Activated CD8-positive, alpha-beta memory T cell treated with anti-CD3 and anti-CD28 coated beads, Interleukin-2, amount 10 ng/mL, durations not matched to agents 7 days and 5 days (primary cell): Measurements from ENCODE around the gene EFCAB6. TPM values are rescaled to one million over a fixed set of nuclear protein-coding genes. Genes with fewer than 3 reads are reported as not detected.

Source experiments
- ATAC-seq: fragments of 150-1000 bp; cut with Tn5 transposase; one replicate; pipeline ENCODE4 v1.10.0; 2021; ENCODE audit warnings: moderate library complexity
- CTCF ChIA-PET: fragments of 350-600 bp; sonication (Branson Sonifier 250); formaldehyde crosslinking; loops from one replicate; lab custom pipeline; 2021; ENCODE audit warnings: antibody characterized with exemption; lab: Charles Lee
- DNase-seq: peaks from one replicate; pipeline ENCODE4 v3.0.0-alpha.2; 2020
- H3K27ac Mint-ChIP-seq: one replicate; pipeline ENCODE4 v1.8.0; 2021; ENCODE audit warnings: mild to moderate bottlenecking, mixed read lengths
- H3K27me3 Mint-ChIP-seq: one replicate; pipeline ENCODE4 v1.8.0; 2021; ENCODE audit warnings: mixed read lengths
- H3K36me3 Mint-ChIP-seq: one replicate; pipeline ENCODE4 v1.8.0; 2021; ENCODE audit warnings: mild to moderate bottlenecking, mixed read lengths
- H3K4me1 Mint-ChIP-seq: one replicate; pipeline ENCODE4 v1.8.0; 2021; ENCODE audit warnings: mixed read lengths
- H3K4me3 Mint-ChIP-seq: one replicate; pipeline ENCODE4 v1.8.0; 2021; ENCODE audit warnings: mild to moderate bottlenecking, moderate library complexity, mixed read lengths
- H3K9me3 Mint-ChIP-seq: one replicate; pipeline ENCODE4 v1.8.0; 2022; ENCODE audit warnings: low read depth, mixed read lengths
- total RNA-seq, 2 experiments: library from RNA; stranded (reverse); gene quantifications; one replicate each; pipeline ENCODE4 v1.2.3, GENCODE V29; 2021

Gene EFCAB6
- total RNA-seq, 2 experiments from 2014 or later: 0.14 to 0.32 TPM

DNA sequence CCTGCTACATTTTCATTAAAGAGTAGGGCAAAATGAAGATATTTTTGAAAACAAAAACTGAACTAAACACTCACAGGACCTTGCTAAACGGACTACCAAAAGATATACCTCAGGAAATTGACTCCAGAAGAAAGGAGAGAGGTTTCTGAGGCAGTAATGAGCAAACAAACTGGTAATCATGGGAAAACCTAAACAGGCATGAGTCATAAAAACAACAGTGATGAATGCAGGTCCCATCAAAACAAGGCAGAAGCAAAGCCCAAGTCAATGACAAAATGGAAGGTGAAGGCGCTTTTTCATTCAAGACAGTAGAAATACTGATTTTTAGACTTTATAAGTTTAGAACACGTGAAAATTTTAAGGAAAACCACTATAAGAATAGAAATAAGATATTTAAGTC is 104.5 kb downstream of the EFCAB6 start:
- no peaks in the 10 kb centered on the region for H3K36me3 Mint-ChIP-seq
- no peaks in the 10 kb centered on the region for H3K4me1 Mint-ChIP-seq
- no peak for DNase-seq
- H3K27ac Mint-ChIP-seq: no peak overlapping the region
- peaks cover 26% of the 10 kb centered on the region for H3K27me3 Mint-ChIP-seq
- ATAC-seq: no peak
- CTCF ChIA-PET: no interaction called here
- peaks cover 3% of the 10 kb centered on the region for H3K9me3 Mint-ChIP-seq
- H3K4me3 Mint-ChIP-seq: no peak overlapping the region

DNA sequence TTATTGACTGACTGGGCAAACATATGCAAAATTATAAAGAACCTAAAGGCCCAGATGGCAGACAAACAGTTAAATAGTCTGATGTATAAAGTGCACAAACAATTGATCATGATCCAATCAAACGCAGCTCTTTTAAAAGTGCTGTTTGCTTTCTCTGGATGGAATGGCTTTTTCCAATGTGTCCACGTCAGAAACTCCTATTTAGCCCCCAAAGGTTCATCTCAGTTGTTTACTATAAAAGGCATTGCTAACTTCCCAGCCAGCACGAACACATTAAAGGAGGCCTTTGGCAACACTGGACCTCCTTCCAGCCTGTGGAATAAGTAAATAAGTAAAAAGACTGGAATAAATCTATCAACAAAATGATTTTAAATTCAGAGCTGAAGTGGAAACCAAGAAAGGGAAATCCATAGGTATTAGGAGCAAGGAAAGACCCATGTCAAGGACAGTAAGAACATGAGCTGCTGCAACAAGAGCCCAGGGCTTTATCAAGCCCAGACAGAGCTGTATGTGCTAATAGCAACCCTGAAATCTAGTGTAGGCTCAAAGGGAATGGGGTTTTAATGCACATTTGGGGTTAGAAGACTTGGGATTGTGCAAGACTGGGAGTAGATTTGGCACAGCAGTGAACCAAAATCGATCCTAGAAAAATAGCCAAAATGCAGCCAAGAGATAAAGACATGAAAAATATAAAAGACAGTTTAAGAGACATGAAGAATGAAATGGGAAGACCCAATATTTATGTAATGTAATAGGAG is 105.4 kb downstream of the EFCAB6 start:
- CTCF ChIA-PET: no interaction called here
- DNase-seq (no peak), ATAC-seq (no peak)
- Mint-ChIP-seq H3K4me3 (no peak overlapping the region), H3K36me3 (no peaks in the 10 kb centered on the region), H3K9me3 (peaks cover 3% of the 10 kb centered on the region), H3K27ac (no peak overlapping the region), H3K27me3 (peaks cover 24% of the 10 kb centered on the region), H3K4me1 (no peaks in the 10 kb centered on the region)

DNA sequence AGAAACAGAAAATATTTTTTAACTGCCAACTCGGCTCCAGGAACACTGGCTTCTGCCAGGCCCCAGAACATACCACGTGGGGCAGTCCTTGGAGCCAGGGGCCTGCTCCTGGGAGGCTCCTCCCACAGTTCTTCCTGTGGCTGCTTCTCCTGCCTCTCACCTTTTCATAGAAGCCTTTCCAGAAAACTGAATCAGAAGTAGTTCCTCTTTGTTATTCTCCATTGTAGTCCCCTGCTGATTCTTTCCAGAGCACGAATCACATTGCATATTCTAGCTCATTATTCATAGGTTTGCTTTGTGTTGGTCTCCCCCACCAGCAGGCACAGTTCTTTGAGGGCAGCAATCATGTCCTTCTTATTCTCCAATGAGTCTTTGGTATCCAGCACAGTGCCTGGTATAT is 106.0 kb downstream of the EFCAB6 start:
- no peaks in the 10 kb centered on the region for H3K4me1 Mint-ChIP-seq
- no peak overlapping the region for H3K4me3 Mint-ChIP-seq
- H3K27ac Mint-ChIP-seq: no peak overlapping the region
- ATAC-seq (no peak), DNase-seq (no peak)
- no peaks in the 10 kb centered on the region for H3K36me3 Mint-ChIP-seq
- H3K9me3 Mint-ChIP-seq: peaks cover 3% of the 10 kb centered on the region
- CTCF ChIA-PET: no interaction called here
- peaks cover 21% of the 10 kb centered on the region for H3K27me3 Mint-ChIP-seq

DNA sequence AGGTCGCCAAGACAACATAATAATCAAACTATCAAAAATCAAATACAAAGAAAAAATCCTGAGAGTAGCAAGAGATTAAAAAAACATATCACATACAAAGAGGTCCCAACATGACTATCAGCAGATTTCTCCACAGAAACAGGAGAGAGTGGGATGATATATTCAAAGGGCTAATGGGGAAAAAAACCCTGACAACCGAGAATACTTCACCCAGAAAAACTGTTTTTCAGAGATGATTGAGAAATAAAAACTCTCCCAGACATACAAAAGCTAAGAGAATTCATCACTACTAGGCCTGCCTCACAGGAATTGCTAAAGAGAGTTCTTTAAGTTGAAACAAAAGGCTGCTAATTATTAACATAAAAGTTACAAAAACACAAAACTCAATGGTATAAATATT is 108.1 kb downstream of the EFCAB6 start:
- CTCF ChIA-PET: no interaction called here

DNA sequence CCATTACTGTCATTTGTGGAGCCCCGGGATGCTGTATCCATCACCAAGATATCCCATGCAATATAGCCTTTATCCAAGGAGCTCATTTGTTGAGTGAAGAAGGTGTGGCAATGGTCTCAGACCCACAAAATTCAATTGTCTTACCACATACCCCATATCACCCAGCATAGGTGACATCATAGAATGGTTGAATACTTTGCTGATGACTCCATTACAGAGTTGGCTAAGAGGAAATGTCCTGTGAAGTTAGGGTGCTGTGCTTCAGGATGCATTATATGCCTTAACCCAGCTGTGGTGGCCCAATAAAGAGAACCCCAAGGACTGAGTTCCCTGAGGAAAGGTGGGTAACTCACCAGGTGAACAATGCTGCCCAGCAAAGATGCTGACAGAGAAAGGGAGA is 113.7 kb downstream of the EFCAB6 start:
- DNase-seq (no peak), ATAC-seq (no peak)
- H3K4me1 Mint-ChIP-seq: no peaks in the 10 kb centered on the region
- no peak overlapping the region for H3K27ac Mint-ChIP-seq
- H3K4me3 Mint-ChIP-seq: no peak overlapping the region
- CTCF ChIA-PET: interaction anchor here (1.2 kb wide), 1 partner anchor 9 kb away, joined by 5 read pairs; no protein-coding TSS in a partner anchor
- H3K27me3 Mint-ChIP-seq: peaks cover 20% of the 10 kb centered on the region
- H3K36me3 Mint-ChIP-seq: no peaks in the 10 kb centered on the region
- peaks cover 3% of the 10 kb centered on the region for H3K9me3 Mint-ChIP-seq

More for the DNA sequence above, 108.1 kb downstream of the EFCAB6 start:
- Mint-ChIP-seq H3K36me3 (no peaks in the 10 kb centered on the region), H3K4me1 (no peaks in the 10 kb centered on the region), H3K4me3 (no peak overlapping the region), H3K27me3 (peaks cover 13% of the 10 kb centered on the region), H3K27ac (no peak overlapping the region), H3K9me3 (peaks cover 3% of the 10 kb centered on the region)
- DNase-seq (no peak), ATAC-seq (no peak)

DNA sequence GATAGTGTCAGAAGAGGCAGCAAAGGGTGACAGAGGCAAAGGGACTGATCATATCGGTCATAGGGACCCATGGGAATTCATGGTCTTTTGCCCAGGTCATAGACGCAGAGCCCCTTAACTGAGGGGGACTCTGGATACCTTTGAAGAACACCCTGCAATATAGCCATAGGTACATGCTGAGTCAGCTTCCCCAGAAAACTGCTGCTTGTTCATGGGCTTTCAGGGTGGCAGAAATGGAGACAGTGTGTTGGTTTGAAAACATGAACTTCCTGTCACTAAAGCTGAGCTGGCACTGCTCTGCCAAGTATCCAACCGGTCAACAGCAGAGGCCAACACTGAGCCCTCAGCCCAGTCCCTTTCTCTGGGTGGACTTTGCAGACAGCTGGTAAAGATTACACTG is 114.2 kb downstream of the EFCAB6 start:
- no peak overlapping the region for H3K27ac Mint-ChIP-seq
- no peak overlapping the region for H3K4me3 Mint-ChIP-seq
- no peaks in the 10 kb centered on the region for H3K4me1 Mint-ChIP-seq
- no peak for DNase-seq
- peaks cover 23% of the 10 kb centered on the region for H3K27me3 Mint-ChIP-seq
- CTCF ChIA-PET: interaction anchor here (1.2 kb wide), 1 partner anchor 9 kb away, joined by 5 read pairs; no protein-coding TSS in a partner anchor
- no peaks in the 10 kb centered on the region for H3K36me3 Mint-ChIP-seq
- no peak for ATAC-seq
- no peaks in the 10 kb centered on the region for H3K9me3 Mint-ChIP-seq

DNA sequence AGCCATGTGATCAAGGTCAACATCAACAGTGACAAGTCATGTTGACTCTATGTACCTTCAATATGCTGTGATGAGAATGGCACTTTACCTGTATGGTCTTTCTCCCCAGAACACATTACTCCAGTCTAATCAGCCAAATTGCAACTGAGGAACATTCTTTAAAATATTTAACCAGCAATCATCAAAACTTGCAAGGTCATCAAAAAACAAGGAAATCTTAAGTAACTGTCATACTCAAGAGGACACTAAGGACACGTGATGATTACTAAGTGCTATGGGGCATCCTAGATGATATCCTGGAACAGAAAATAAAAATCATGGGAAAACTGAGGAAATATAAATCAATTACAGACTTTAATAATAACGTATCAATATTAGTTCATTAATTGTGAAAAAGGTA is 118.9 kb downstream of the EFCAB6 start:
- CTCF ChIA-PET: no interaction called here
- peaks cover 20% of the 10 kb centered on the region for H3K27me3 Mint-ChIP-seq
- no peaks in the 10 kb centered on the region for H3K36me3 Mint-ChIP-seq
- DNase-seq (no peak), ATAC-seq (no peak)
- no peaks in the 10 kb centered on the region for H3K9me3 Mint-ChIP-seq
- H3K4me1 Mint-ChIP-seq: no peaks in the 10 kb centered on the region
- no peak overlapping the region for H3K27ac Mint-ChIP-seq
- H3K4me3 Mint-ChIP-seq: no peak overlapping the region

DNA sequence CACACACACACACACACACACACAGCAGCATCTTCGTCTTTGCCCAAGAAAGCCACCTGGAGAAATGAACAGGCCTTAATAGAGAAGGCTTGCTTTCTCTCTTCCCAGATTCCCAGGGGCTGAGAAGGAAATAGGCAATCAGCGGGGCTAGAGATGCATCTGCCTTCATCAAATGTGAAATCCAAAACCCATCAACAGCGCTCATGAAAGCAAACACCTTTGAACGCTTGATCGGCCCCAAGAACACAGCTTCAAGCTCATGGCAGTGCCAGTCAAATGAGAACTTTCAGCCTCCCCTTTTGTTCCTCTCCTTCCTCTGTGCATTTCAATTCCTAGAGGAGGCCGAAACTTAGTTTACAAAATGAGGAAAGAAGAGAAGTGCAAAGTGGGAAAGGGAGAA is 122.7 kb downstream of the EFCAB6 start:
- DNase-seq (no peak), ATAC-seq (no peak)
- Mint-ChIP-seq H3K27ac (no peak overlapping the region), H3K4me1 (no peaks in the 10 kb centered on the region), H3K27me3 (peaks cover 10% of the 10 kb centered on the region), H3K4me3 (no peak overlapping the region), H3K36me3 (no peaks in the 10 kb centered on the region), H3K9me3 (no peaks in the 10 kb centered on the region)
- CTCF ChIA-PET: interaction anchor here (1.0 kb wide), 1 partner anchor 9 kb away, joined by 5 read pairs; no protein-coding TSS in a partner anchor

DNA sequence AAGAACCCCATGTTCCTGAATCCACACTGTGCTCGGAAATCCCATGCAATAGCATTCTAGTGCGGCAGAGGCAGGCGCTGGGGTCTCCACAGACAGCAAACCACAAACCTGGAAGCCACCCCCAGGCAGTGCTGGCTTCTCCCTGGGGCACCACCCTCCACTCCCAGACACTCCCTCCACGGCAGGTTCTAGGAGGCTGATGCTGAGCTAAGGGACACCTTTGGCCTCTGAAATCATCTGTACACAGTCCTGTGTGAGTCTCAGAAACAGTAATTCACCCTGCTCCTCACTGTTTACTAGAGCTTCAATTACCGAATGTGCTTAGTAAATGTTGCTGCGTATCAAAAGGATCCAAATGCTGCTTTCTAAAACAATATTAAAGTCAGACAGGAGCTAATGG is 129.3 kb downstream of the EFCAB6 start:
- peaks cover 26% of the 10 kb centered on the region for H3K27me3 Mint-ChIP-seq
- ATAC-seq: no peak
- H3K27ac Mint-ChIP-seq: no peak overlapping the region
- H3K36me3 Mint-ChIP-seq: no peaks in the 10 kb centered on the region
- H3K9me3 Mint-ChIP-seq: no peaks in the 10 kb centered on the region
- DNase-seq: no peak
- CTCF ChIA-PET: no interaction called here
- H3K4me1 Mint-ChIP-seq: no peaks in the 10 kb centered on the region
- no peak overlapping the region for H3K4me3 Mint-ChIP-seq

DNA sequence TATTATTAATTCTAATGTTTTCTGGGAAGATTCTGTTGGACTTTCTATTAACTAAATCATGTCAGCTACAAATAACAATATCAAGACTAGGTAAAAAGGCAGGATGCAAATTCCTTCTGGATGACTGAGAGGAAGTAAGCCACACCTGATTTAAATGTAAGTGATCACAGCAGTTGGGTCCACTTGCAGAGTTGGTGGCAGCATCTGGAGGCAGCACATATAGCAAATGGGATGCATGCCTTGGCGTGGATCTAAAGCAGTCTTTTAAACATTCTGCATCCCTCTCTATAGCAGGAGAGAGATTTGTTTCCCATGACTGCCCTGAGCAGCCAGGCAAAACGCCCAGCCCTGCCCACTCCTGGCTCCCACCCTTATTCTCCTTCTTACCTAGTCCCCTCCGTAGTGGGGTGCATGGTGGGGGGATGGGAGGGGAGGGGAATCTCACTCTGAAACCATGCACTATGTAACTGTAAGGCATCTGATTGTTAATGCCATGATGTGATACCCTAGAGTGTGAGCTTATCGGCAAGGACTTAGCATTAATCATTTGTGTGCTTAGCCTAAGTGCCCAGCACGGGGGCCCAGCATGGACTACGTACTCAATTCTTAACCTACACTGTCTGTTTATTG is 130.3 kb downstream of the EFCAB6 start:
- CTCF ChIA-PET: no interaction called here
- DNase-seq: no peak
- no peak for ATAC-seq
- H3K4me1 Mint-ChIP-seq: no peaks in the 10 kb centered on the region
- H3K27me3 Mint-ChIP-seq: peaks cover 26% of the 10 kb centered on the region
- no peaks in the 10 kb centered on the region for H3K36me3 Mint-ChIP-seq
- no peak overlapping the region for H3K27ac Mint-ChIP-seq
- no peak overlapping the region for H3K4me3 Mint-ChIP-seq
- no peaks in the 10 kb centered on the region for H3K9me3 Mint-ChIP-seq

DNA sequence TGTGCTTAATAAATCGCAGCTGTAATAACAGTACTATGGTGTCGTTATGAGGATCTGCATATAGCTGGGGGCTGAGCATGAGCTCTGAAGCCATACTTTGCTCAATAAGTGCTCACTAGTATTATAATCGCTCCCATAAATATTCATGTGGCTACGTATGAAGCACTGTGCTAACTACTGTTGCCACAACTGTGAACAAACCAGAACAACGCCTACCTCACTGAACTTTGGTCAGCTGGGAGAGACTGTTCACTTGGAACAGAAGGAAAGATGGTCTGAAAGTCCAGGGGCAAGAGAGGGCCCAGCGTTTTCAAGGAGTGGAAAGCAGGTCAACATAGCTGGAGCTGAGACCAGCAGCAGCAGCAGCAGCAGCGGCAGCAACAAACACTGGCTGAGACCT is 141.6 kb downstream of the EFCAB6 start:
- CTCF ChIA-PET: no interaction called here
- Mint-ChIP-seq H3K36me3 (no peaks in the 10 kb centered on the region), H3K27ac (no peak overlapping the region), H3K27me3 (peaks cover 3% of the 10 kb centered on the region), H3K9me3 (no peaks in the 10 kb centered on the region), H3K4me1 (no peaks in the 10 kb centered on the region), H3K4me3 (no peak overlapping the region)
- no peak for DNase-seq
- no peak for ATAC-seq

DNA sequence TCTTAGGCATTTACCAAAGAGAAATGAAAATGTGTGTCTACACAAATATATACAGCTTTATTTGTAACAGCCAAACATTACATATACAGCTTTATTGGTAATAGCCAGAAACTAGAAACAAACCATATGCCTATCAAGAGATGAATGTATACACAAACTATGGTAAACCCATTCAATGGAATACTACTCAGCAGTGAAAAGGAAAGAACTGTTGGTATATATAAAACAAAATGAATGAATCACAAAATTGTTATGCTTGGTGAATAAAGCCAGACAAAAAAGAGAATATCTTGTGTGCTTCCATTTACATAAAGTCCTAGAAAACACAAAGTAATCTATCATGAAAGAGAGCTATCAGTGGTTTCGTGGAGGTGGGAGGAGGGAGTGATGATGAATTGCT is 142.9 kb downstream of the EFCAB6 start:
- Mint-ChIP-seq H3K36me3 (no peaks in the 10 kb centered on the region), H3K4me3 (no peak overlapping the region), H3K9me3 (no peaks in the 10 kb centered on the region), H3K27ac (no peak overlapping the region), H3K27me3 (peaks cover 3% of the 10 kb centered on the region), H3K4me1 (no peaks in the 10 kb centered on the region)
- DNase-seq (no peak), ATAC-seq (no peak)
- CTCF ChIA-PET: no interaction called here

DNA sequence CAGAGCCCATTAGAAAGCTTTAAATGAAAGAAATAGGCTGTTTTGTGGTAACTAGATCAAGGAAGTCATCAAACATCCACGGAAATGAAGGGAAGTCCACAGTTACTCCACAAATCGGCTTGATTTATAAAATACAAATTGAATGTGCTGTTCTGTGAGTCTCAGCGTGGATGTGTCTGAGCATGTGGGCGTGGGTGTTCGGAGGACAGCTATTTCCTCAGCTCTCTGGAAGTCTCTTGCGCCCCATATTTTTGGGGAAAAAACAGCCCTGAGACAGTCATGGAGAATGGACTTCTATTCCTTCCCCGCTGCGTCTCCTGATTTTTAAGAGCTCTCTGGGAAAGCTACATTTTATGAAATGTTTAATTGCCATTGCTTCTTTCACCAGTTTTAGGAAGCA is 144.4 kb downstream of the EFCAB6 start:
- Mint-ChIP-seq H3K36me3 (no peaks in the 10 kb centered on the region), H3K4me3 (no peak overlapping the region), H3K4me1 (no peaks in the 10 kb centered on the region), H3K27me3 (peaks cover 3% of the 10 kb centered on the region), H3K9me3 (no peaks in the 10 kb centered on the region), H3K27ac (no peak overlapping the region)
- DNase-seq: no peak
- no peak for ATAC-seq
- CTCF ChIA-PET: no interaction called here

DNA sequence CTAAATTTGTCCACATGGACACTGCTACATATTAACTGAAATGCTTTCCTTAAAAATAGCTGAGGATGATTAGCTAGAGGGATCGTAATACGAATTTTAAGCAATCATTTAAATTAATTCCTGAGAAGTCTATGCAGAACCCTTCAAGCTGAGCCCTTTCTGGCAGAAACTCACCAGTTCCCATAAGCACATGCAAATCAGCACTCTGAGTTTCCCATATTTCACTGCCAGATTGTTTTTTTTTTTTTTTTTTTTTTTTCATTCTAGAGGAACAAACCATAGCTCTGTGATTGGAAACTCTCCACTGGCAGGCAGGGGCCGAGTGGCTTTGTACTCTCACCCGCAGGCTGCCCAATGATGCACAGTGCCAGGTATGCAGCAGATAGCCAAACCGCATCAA is 145.6 kb downstream of the EFCAB6 start:
- no peak overlapping the region for H3K4me3 Mint-ChIP-seq
- H3K27me3 Mint-ChIP-seq: peaks cover 3% of the 10 kb centered on the region
- H3K36me3 Mint-ChIP-seq: no peaks in the 10 kb centered on the region
- H3K27ac Mint-ChIP-seq: no peak overlapping the region
- H3K9me3 Mint-ChIP-seq: no peaks in the 10 kb centered on the region
- no peak for ATAC-seq
- CTCF ChIA-PET: no interaction called here
- H3K4me1 Mint-ChIP-seq: no peaks in the 10 kb centered on the region
- DNase-seq: no peak
